A549 (cell line): ENCODE measurements around the gene SNAPC2. TPM values are rescaled to one million over a fixed set of nuclear protein-coding genes. Genes with fewer than 3 reads are reported as not detected.
A peak's percentile ranks its signal among the peaks of the same experiment; 100 is the strongest.

ENCODE experiments used
- ATAC-seq, 2 experiments: fragments of 200-7000 bp in 1 of 2; fragments of >200 bp in 1 of 2; cut with Nextera tagmentation in 1 of 2; cut with Tn5 transposase in 1 of 2; 3 replicates each; pipeline versions ENCODE4 v1.8.0 to v1.9.1; 2018 to 2020; ENCODE audit warnings: mild to moderate bottlenecking in 1 of 2, moderate library complexity in 1 of 2
- CTCF ChIA-PET: fragments of 300-600 bp; sonication (Branson Sonifier 250); formaldehyde crosslinking; extraction: SDS; loops from one replicate; lab custom pipeline; 2021; ENCODE audit warnings: antibody characterized with exemption, inconsistent platforms; lab: Yijun Ruan, JAX
- POLR2A ChIA-PET: fragments of 350-600 bp; formaldehyde crosslinking; extraction: SDS; loops from one replicate; lab custom pipeline; 2021; ENCODE audit warnings: antibody characterized with exemption, inconsistent platforms; lab: Yijun Ruan, JAX
- DNase-seq, 2 experiments: peaks; one replicate each; pipeline versions ENCODE4 v3.0.0 to v3.0.0-alpha.2; 2011 to 2016; ENCODE audit warnings: low read depth in 1 of 2, low spot score in 1 of 2
- FAIRE-seq: peaks from 2 replicates; lab custom pipeline; 2011; peaks lifted over from hg19 to GRCh38; lab: Jason Lieb, UNC
- H3K27ac ChIP-seq, 2 experiments: fragments of >200 bp; sonication (Bioruptor Twin); formaldehyde crosslinking; 3 replicates each; pipeline ENCODE4 v1.5.1; 2016 to 2017
- H3K4me1 ChIP-seq: fragments of >200 bp; sonication (Bioruptor Twin); formaldehyde crosslinking; 3 replicates; pipeline ENCODE4 v1.6.1; 2016
- H3K4me2 ChIP-seq: fragments of >200 bp; sonication (Bioruptor Twin); formaldehyde crosslinking; 3 replicates; pipeline ENCODE4 v1.6.1; 2016
- H3K4me3 ChIP-seq: fragments of >200 bp; sonication (Bioruptor Twin); formaldehyde crosslinking; 3 replicates; pipeline ENCODE4 v1.5.1; 2016
- H3K9me3 ChIP-seq: fragments of >200 bp; sonication (Bioruptor Twin); formaldehyde crosslinking; 3 replicates; pipeline ENCODE4 v1.6.1; 2016
- ATOH8 ChIP-seq: fragments of 250-450 bp; sonication (Bioruptor Pico); IDR thresholded peaks from 2 replicates; pipeline ENCODE4 v1.5.0; 2020; ENCODE audit warnings: low read depth, mild to moderate bottlenecking, moderate library complexity
- CHD4 ChIP-seq: fragments of 200-600 bp; sonication (generic); IDR thresholded peaks from 2 replicates; pipeline ENCODE4 v1.6.1; 2016; ENCODE audit warnings: antibody characterized with exemption, mild to moderate bottlenecking, borderline replicate concordance
- CTCF ChIP-seq: fragments of >200 bp; sonication (Bioruptor Twin); formaldehyde crosslinking; IDR thresholded peaks from 3 replicates; pipeline ENCODE4 v1.5.1; 2016
- EHF ChIP-seq: fragments of 250-450 bp; sonication (Bioruptor Pico); IDR thresholded peaks from 2 replicates; pipeline ENCODE4 v1.5.0; 2020; ENCODE audit warnings: mild to moderate bottlenecking
- EP300 ChIP-seq, 2 experiments: fragments of >200 bp; sonication (Bioruptor Twin); formaldehyde crosslinking; IDR thresholded peaks; 2 replicates in 1 of 2; 3 replicates in 1 of 2; pipeline ENCODE4 v1.6.1; 2016 to 2017
- FOXS1 ChIP-seq: fragments of 250-450 bp; sonication (Bioruptor Pico); IDR thresholded peaks from 2 replicates; pipeline ENCODE4 v1.5.0; 2020; ENCODE audit warnings: mild to moderate bottlenecking, moderate library complexity
- HES2 ChIP-seq: fragments of >200 bp; sonication (Bioruptor Twin); formaldehyde crosslinking; IDR thresholded peaks from 2 replicates; pipeline ENCODE4 v1.6.1; 2016
- HEYL ChIP-seq: fragments of 250-450 bp; sonication (Bioruptor Pico); IDR thresholded peaks from 2 replicates; pipeline ENCODE4 v1.8.0; 2021; ENCODE audit warnings: mild to moderate bottlenecking, moderate library complexity
- HOXA7 ChIP-seq: fragments of 250-450 bp; sonication (Bioruptor Pico); IDR thresholded peaks from 2 replicates; pipeline ENCODE4 v1.5.0; 2020; ENCODE audit warnings: mild to moderate bottlenecking, moderate library complexity
- HOXB13 ChIP-seq: fragments of 250-450 bp; sonication (Bioruptor Pico); IDR thresholded peaks from 2 replicates; pipeline ENCODE4 v1.5.0; 2020; ENCODE audit warnings: low read depth, mild to moderate bottlenecking, moderate library complexity
- HOXB5 ChIP-seq: fragments of 250-450 bp; sonication (Bioruptor Pico); IDR thresholded peaks from 2 replicates; pipeline ENCODE4 v1.5.0; 2020; ENCODE audit warnings: mild to moderate bottlenecking, moderate library complexity
- JUN ChIP-seq, 2 experiments: fragments of >200 bp; sonication (Bioruptor Twin); formaldehyde crosslinking; IDR thresholded peaks; 2 replicates in 1 of 2; 3 replicates in 1 of 2; pipeline ENCODE4 v1.6.1; 2016 to 2017
- KDM1A ChIP-seq: fragments of 200-600 bp; sonication (generic); IDR thresholded peaks from 2 replicates; pipeline ENCODE4 v1.6.1; 2016; ENCODE audit warnings: low read depth, mild to moderate bottlenecking
- MAX ChIP-seq: IDR thresholded peaks from 2 replicates; pipeline ENCODE4 v1.6.1; 2012
- MAZ ChIP-seq: fragments of 150-350 bp; IDR thresholded peaks from 2 replicates; pipeline ENCODE4 v1.6.1; 2014; ENCODE audit warnings: antibody characterized with exemption, low read depth, low read length, borderline replicate concordance
- MYC ChIP-seq: IDR thresholded peaks from 2 replicates; pipeline ENCODE4 v1.6.1; 2012; ENCODE audit warnings: mild to moderate bottlenecking, inconsistent platforms, low read length, improper control_type of control experiment, borderline replicate concordance
- PBX3 ChIP-seq: IDR thresholded peaks from 2 replicates; pipeline ENCODE4 v1.6.1; 2012
- POLR2A ChIP-seq: IDR thresholded peaks from 2 replicates; pipeline ENCODE4 v1.6.1; 2012; ENCODE audit warnings: mild to moderate bottlenecking, low read length
- RAD21 ChIP-seq, 2 experiments: fragments of >200 bp in 1 of 2; sonication (Bioruptor Twin) in 1 of 2; formaldehyde crosslinking in 1 of 2; IDR thresholded peaks in 1 of 2; conservative IDR thresholded peaks in 1 of 2; 2 replicates in 1 of 2; 3 replicates in 1 of 2; pipeline ENCODE4 v1.6.1; 2012 to 2018; ENCODE audit warnings: inconsistent platforms in 1 of 2
- RCOR1 ChIP-seq: fragments of 150-350 bp; IDR thresholded peaks from 2 replicates; pipeline ENCODE4 v1.6.1; 2014; ENCODE audit warnings: antibody characterized with exemption, low read length, low read depth
- REST ChIP-seq: fragments of 200-600 bp; sonication (generic); IDR thresholded peaks from 2 replicates; pipeline ENCODE4 v1.6.1; 2016; ENCODE audit warnings: antibody characterized with exemption, mild to moderate bottlenecking, moderate library complexity
- SREBF2 ChIP-seq: fragments of 450-650 bp; IDR thresholded peaks from 2 replicates; pipeline ENCODE4 v1.6.1; 2014; ENCODE audit warnings: mild to moderate bottlenecking, moderate library complexity
- TFCP2L1 ChIP-seq: fragments of 250-450 bp; sonication (Bioruptor Pico); IDR thresholded peaks from 2 replicates; pipeline ENCODE4 v1.5.0; 2021; ENCODE audit warnings: mild to moderate bottlenecking
- TP53 ChIP-seq: fragments of 250-450 bp; sonication (Bioruptor Pico); IDR thresholded peaks from 2 replicates; pipeline ENCODE4 v1.5.0; 2021; ENCODE audit warnings: mild to moderate bottlenecking, moderate library complexity
- ZC3H11A ChIP-seq: fragments of 450-650 bp; IDR thresholded peaks from 2 replicates; pipeline ENCODE4 v1.6.1; 2014; ENCODE audit warnings: antibody characterized with exemption, mild to moderate bottlenecking
- WGBS: methylation state at CpG from one replicate; pipeline ENCODE4 v1.1.6; 2017; ENCODE audit errors: missing lambda C conversion rate; 5-methylcytosine and 5-hydroxymethylcytosine counted together
- polyA plus RNA-seq, 4 experiments: library from polyadenylated mRNA; depleted of rRNA in 3 of 4; stranded (reverse); fragments of >200 nt; fragmentation: RNase III in 1 of 4; extraction: RNeasy Plus Mini Kit Qiagen cat#74134 plus additional on column Dnase treatment in 1 of 4; gene quantifications; 2 replicates in 3 of 4; 3 replicates in 1 of 4; pipeline ENCODE4 v1.2.3, GENCODE V29; 2011 to 2017

SNAPC2 gene
- polyA plus RNA-seq, 2 of the 4 experiments (the other 2 are of a cell fraction) = 9.2 to 13.8 TPM

- DNase-seq = no peak
- H3K27ac ChIP-seq = peak overlapping the region in 1 of 2 experiments; percentile 92; a peak in 3 of 6 replicates
- FAIRE-seq = no peak
- ATAC-seq = no peak
- H3K4me3 ChIP-seq = peak overlapping the region; percentile 82; the same call in 1 of the 3 replicates
- peaks cover 29% of the 10 kb centered on the region for H3K4me1 ChIP-seq
- POLR2A ChIA-PET = no interaction called here
- no peaks in the 10 kb centered on the region for H3K9me3 ChIP-seq
- WGBS = 82% methylated on average over 4 of the region's 34 CpGs
- TF ChIP-seq RCOR1 (no peak), REST (no peak), MYC (no peak), HES2 (no peak), CTCF (no peak), POLR2A (no peak), ATOH8 (CRISPR knock-in tag) (no peak)
- peak overlapping the region; percentile 100 for H3K4me2 ChIP-seq
- CTCF ChIA-PET = interaction anchor here (0.7 to 2.5 kb wide), 4 partner anchors 9 to 72 kb away, joined by 3 to 17 read pairs (median 6); partner anchors contain the start of gene TIMM44
Observed at GRCh38 chr19:7924651-7925170, 4.6 kb downstream of the SNAPC2 start.

GRCh38 chr19:7925171-7925851, 5.2 kb downstream of the SNAPC2 start:
- Histone ChIP-seq H3K4me2 (peak overlapping the region; percentile 100), H3K4me3 (peak overlapping the region; percentile 82), H3K27ac (peak overlapping the region; percentile 80 to 92), H3K4me1 (peaks cover 28% of the 10 kb centered on the region), H3K9me3 (no peaks in the 10 kb centered on the region)
- WGBS = no CpG with 5 or more reads among the region's 98 CpGs
- no peak for FAIRE-seq
- CTCF ChIA-PET = no interaction called here
- peak; percentile 71 to 75 for DNase-seq
- POLR2A ChIA-PET = no interaction called here
- ATAC-seq = peak; percentile 48 to 55; a peak in 5 of 6 replicates
- 0 out of 2 replicates have a peak, but pooled peaks have one; percentile 68 for TF ChIP-seq ATOH8 (CRISPR knock-in tag)
- no peak for TF ChIP-seq CHD4
- no peak for TF ChIP-seq HOXA7 (CRISPR knock-in tag)
- TF ChIP-seq RAD21 (conservative IDR thresholded peaks at IDR 0.05 in 1 of 2, IDR thresholded peaks at IDR 0.05 in 1 of 2) = peak; percentile 21 to 47; a peak in 4 of 5 replicates
- TF ChIP-seq HOXB5 (CRISPR knock-in tag) = peak; percentile 69; the same call in 1 of the 2 replicates
- no peak for TF ChIP-seq SREBF2
- TF ChIP-seq HEYL = no peak
- TF ChIP-seq KDM1A = no peak
- no peak for TF ChIP-seq TP53 (CRISPR knock-in tag)
- no peak for TF ChIP-seq EHF (CRISPR knock-in tag)
- no peak for TF ChIP-seq EP300 (IDR thresholded peaks at IDR 0.05)
- TF ChIP-seq POLR2A = no peak
- TF ChIP-seq JUN (IDR thresholded peaks at IDR 0.05) = no peak
- TF ChIP-seq PBX3 = no peak
- TF ChIP-seq ZC3H11A = no peak
- no peak for TF ChIP-seq HOXB13
- no peak for TF ChIP-seq FOXS1 (CRISPR knock-in tag)
- no peak for TF ChIP-seq TFCP2L1 (CRISPR knock-in tag)
- TF ChIP-seq MAZ = no peak
- TF ChIP-seq MAX = peak; percentile 98
